ENCODE measurements around the gene CDS1.
"Not testable (repeated sequence)": the region's sequence is repeated elsewhere in the genome, so short reads cannot be mapped to it uniquely, and the experiment has no call there.

The CDS1 gene

DNA sequence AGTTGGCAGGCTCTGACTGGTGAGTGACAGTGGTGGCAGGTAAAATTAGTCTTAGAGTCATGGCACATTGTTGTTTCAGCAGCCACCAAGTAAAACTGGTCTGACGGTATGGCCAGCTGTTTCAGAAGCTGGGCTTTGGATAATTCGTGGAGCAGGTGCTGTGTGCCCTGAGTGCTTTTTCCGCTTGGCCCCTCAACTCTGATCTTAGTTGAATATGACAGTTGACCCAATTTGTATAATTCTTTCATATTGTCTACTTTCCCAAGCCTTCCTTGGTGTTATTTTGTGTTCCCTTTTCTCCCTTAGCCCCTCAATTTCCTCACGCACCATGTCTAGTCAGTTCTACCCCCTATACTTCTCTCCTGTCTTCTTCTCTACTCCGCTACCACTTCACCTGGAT is 32.0 kb downstream of the CDS1 start:
- no peak for DNase-seq

- DNase-seq, result no peak
Measured at GRCh38 chr4:84615355-84615754, 32.4 kb downstream of the CDS1 start.

DNA sequence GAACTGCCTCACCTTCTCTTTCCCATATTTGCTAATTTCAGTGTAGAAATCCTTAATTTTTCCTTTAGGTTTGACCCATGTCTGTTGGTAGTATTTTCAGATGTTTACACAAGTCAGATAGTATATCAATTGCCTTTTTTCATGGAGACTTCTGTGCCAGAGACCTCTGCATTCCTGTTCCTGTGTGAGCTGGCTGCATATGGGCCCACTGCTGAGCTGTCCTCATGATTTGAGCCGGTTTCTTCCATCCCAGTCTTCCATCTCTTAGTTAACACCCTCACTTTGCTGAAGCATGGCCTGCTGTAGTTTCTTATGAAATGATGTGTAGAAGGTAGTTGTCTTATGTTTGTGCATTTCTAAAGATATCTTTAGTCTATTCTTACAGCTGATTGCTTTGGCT is 40.0 kb downstream of the CDS1 start:
- no peak for DNase-seq

- DNase-seq, result no peak
Measured at GRCh38 chr4:84623661-84624060, 40.7 kb downstream of the CDS1 start.

GRCh38 chr4:84626673-84627072 is 43.7 kb downstream of the CDS1 start:
- no peak for DNase-seq

- DNase-seq, result no peak
Measured at GRCh38 chr4:84631573-84631972, 48.6 kb downstream of the CDS1 start.

DNA sequence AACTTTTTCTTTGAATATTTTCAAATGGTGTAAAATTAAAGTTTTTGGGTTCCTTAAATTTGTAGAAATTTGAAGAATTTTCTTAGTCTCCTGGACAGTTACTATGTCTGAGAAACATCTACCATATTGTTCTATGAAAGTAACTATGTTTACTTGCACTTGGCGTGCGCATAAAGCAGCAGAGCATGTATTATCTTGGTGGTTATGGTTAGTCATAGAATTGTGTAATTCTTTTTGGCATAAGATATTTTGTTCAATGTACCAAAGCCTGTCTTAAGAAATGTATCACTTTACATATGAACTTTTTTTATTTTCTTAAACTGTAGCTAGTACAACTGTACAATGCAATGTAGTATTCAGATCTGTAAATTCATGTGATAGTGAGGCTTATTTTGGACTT is 49.2 kb downstream of the CDS1 start:
- DNase-seq, result no peak

DNA sequence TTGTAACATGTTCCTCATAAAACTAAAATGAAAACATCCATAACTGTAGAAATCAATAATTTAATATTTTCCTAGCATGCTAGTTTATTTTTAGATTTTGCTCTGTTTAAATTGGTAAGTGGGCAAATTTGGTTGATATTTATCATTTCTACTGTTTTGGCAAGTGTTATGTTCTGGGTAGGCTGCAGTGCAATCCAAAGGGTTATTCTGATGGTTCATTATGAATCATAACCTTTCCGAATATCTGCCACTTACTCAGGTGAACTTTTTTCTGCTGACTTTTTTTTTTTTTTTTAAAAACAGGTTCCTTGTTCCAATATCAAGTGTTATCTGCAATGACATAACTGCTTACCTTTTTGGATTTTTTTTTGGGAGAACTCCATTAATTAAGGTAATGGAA is 52.0 kb downstream of the CDS1 start:
- DNase-seq, result no peak

DNA sequence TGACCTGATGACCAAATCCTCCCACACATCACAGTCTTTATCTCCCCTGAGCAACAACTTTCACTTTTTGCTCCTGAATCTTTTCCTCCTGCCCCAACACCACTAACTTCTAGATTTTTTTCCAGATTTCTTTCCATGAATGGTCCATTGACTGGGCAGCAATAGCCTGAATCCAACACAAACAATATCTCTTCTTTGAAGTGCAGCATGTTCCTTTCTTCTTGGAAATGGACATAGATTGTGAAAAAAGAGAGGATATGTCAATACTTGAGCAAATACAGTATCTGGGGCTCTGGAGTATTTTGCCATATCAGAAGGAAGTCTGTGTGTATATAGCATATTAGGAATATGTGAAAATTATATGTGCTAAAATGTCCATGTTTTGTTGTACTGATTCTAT is 55.2 kb downstream of the CDS1 start:
- no peak for DNase-seq

DNA sequence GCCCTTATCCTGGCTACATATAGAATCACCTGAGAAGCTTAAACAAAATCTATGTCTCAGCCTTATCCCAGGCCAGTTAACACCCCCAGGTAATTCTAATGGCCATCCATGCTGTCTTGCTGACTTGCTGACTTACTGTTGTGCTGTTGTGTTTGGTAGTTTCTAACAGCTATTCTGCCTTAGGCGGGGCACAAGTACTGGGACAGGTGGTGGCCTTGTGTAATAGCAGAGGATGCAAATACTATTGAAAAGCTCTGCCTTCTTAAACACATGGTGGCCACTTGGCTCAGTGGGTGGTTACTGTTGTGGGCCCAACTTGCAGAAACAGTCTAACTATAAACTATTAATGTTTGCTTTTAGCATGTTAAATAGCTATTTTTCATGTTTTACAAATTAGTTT is 56.2 kb downstream of the CDS1 start:
- DNase-seq, result no peak

- no peak for DNase-seq
Measured at GRCh38 chr4:84644087-84644486, 61.2 kb downstream of the CDS1 start.

DNA sequence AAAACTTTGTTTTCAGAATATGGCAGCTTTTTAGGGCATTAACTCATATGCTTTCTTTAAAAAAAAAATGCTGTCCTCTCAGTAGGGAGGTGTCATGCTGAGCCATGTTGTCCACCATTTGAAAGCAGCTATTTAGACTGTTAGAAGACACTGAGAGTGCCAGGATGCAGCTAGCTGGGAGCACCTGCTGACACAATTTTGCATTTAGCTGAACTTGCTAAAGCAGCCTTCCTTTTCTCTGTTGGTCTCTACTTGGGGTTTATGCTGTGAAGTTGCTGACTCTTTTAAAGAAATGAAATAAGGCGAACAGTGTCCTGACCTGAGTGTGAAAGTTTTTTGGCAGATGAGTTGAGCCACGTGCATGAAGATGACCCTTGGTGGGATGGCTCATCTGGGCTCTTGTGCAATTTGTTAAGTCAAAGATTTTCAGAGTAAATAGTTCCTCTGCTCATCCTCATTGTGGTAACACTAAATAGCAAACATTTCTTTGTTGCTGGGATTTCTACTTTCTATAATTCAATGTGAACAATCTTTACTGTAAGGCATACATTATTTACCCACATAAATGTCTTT is 64.5 kb downstream of the CDS1 start:
- DNase-seq, result no peak

- no peak for DNase-seq
Measured at GRCh38 chr4:84648178-84648577, 65.3 kb downstream of the CDS1 start.

- DNase-seq, result no peak
Measured at GRCh38 chr4:84648863-84649647, 66.1 kb downstream of the CDS1 start.

- DNase-seq, result no peak
Measured at GRCh38 chr4:84651499-84651898, 68.6 kb downstream of the CDS1 start.

GRCh38 chr4:84652478-84652877 is 69.6 kb downstream of the CDS1 start:
- no peak for DNase-seq

DNA sequence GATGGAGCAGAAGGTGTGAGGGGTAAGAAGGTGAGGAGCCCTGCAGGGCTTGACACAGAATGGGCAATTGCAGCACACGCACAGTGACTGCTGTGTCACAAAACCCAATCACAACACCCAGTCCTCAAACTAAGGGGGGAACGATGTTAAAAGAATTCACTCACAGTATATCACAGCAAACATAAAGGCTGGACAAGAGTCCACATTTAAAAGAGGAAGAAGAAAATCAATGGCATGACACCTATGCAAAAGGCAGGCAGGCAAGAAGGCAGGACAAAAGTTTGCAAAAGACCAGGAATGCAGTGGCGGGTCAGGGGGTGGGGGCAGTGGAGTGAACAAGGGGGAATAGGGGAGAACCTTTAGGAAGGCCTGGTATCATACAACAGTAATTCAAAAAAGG is 77.7 kb downstream of the CDS1 start:
- DNase-seq, result no peak

GRCh38 chr4:84661191-84661939 is 78.4 kb downstream of the CDS1 start:
- DNase-seq, result no peak

DNA sequence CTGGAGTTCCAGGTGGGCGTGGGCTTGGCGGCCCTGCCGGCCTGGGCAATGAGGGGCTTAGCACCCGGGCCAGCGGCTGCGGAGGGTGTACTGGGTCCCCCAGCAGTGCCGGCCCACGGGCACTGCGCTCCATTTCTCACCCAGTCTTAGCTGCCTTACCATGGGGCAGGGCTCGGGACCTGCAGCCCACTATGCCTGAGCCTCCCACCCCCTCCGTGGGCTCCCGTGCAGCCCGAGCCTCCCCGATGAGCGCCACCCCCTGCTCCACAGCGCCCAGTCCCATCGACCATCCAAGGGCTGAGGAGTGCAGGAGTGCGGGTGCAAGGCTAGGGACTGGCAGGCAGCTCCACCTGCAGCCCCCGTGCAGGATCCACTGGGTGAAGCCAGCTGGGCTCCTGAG is 81.8 kb downstream of the CDS1 start:
- not testable (repeated sequence) for DNase-seq

DNA sequence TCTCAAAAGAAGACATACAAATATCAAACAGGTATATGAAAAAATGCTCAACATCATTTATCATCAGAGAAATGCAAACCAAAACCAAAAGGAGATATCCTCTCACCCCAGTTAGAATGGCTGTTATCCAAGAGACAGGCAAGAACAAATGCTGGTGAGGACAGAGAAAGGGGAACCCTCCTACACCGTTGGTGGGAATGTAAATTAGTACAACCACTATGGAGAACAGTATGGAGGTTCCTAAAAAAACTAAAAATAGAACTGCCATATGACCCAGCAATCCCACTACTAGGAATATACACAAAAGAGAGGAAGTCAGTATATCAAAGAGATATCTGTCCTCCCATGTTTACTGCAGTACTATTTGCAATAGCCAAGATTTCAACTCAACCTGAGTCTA is 83.5 kb downstream of the CDS1 start:
- DNase-seq, result no peak

- DNase-seq, result no peak
Measured at GRCh38 chr4:84669201-84669600, 86.3 kb downstream of the CDS1 start.

DNA sequence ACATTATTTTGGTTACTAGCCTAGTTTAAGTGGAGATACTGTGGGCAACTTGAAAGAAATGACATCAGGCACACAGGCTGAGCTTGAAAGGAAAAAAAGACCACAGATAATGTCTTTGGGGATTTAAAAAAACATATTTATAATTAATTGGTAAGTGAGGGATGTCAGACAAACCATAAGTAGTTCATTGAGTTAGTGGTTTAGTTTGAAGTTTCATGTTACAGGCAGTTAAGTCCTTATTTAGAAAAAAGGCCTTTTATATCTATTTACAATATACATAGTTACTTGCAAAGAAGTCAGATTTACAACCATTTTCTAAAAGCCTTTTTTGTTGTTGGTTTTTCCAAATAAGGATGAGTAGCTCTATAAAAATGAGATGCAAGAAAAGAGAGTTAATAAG is 89.2 kb downstream of the CDS1 start:
- no peak for DNase-seq

GRCh38 chr4:84673475-84674240 is 90.7 kb downstream of the CDS1 start:
- no peak for DNase-seq
